Hepatocyte (in vitro differentiated cells): ENCODE data around the gene C6orf89. TPM values are rescaled to one million over a fixed set of nuclear protein-coding genes. Genes with fewer than 3 reads are reported as not detected.

Experiments used
- DNase-seq: peaks from one replicate; pipeline ENCODE4 v3.0.0-alpha.2; 2016; ENCODE audit warnings: low spot score
- H2AFZ ChIP-seq: fragments of 200-600 bp; sonication (generic); 2 replicates; pipeline ENCODE4 v1.6.0; 2016; ENCODE audit warnings: antibody characterized with exemption, mild to moderate bottlenecking
- H3K27ac ChIP-seq: fragments of 200-600 bp; sonication (generic); 2 replicates; pipeline ENCODE4 v1.5.1; 2016; ENCODE audit warnings: mild to moderate bottlenecking
- H3K27me3 ChIP-seq: fragments of 200-600 bp; sonication (generic); 2 replicates; pipeline ENCODE4 v1.6.1; 2016
- H3K36me3 ChIP-seq: fragments of 200-600 bp; sonication (generic); replicated peaks from 2 replicates; pipeline ENCODE4 v1.5.1; 2016; ENCODE audit warnings: low read depth; ENCODE audit not compliant: insufficient read depth
- H3K4me1 ChIP-seq: fragments of 200-600 bp; sonication (generic); 2 replicates; pipeline ENCODE4 v1.5.1; 2016; ENCODE audit warnings: mild to moderate bottlenecking, moderate library complexity; ENCODE audit not compliant: insufficient read depth
- H3K4me2 ChIP-seq: fragments of 200-600 bp; sonication (generic); 2 replicates; pipeline ENCODE4 v1.6.0; 2016
- H3K4me3 ChIP-seq: fragments of 200-600 bp; sonication (generic); 2 replicates; pipeline ENCODE4 v1.5.1; 2016; ENCODE audit warnings: mild to moderate bottlenecking
- H3K79me2 ChIP-seq: fragments of 200-600 bp; sonication (generic); 2 replicates; pipeline ENCODE4 v1.6.0; 2017; ENCODE audit warnings: mild to moderate bottlenecking
- H3K9me2 ChIP-seq: fragments of 200-600 bp; sonication (generic); replicated peaks from 2 replicates; pipeline ENCODE4 v1.6.0; 2017; ENCODE audit warnings: mild to moderate bottlenecking; ENCODE audit not compliant: insufficient read depth
- H3K9me3 ChIP-seq: fragments of 200-600 bp; sonication (generic); 2 replicates; pipeline ENCODE4 v1.5.1; 2016; ENCODE audit warnings: low read depth, mild to moderate bottlenecking
- H4K20me1 ChIP-seq: fragments of 200-600 bp; sonication (generic); 2 replicates; pipeline ENCODE4 v1.6.0; 2016; ENCODE audit warnings: mild to moderate bottlenecking; ENCODE audit not compliant: insufficient read depth, poor library complexity, severe bottlenecking
- CTCF ChIP-seq: fragments of 200-600 bp; sonication (generic); IDR thresholded peaks from 2 replicates; pipeline ENCODE4 v1.5.1; 2016; ENCODE audit warnings: antibody characterized with exemption, mild to moderate bottlenecking; ENCODE audit not compliant: poor library complexity
- EZH2 ChIP-seq: fragments of 200-600 bp; sonication (generic); IDR thresholded peaks from 2 replicates; pipeline ENCODE4 v1.6.1; 2016; ENCODE audit warnings: antibody characterized with exemption, mild to moderate bottlenecking, borderline replicate concordance
- EZH2phosphoT487 ChIP-seq: fragments of 200-600 bp; sonication (generic); IDR thresholded peaks from one replicate; pipeline ENCODE4 v1.6.1; 2018; ENCODE audit warnings: antibody characterized with exemption, mild to moderate bottlenecking, low read depth, moderate library complexity; ENCODE audit not compliant: unreplicated experiment, severe bottlenecking
- WGBS: methylation state at CpG from one replicate; pipeline ENCODE4 v1.1.6; 2016; ENCODE audit warnings: low lambda C conversion rate; ENCODE audit errors: missing lambda C conversion rate; 5-methylcytosine and 5-hydroxymethylcytosine counted together
- polyA plus RNA-seq: library from polyadenylated mRNA; unstranded; fragments of >200 nt; fragmentation: Nextera tagmentation; extraction: Ambion mirVana; gene quantifications from 2 replicates; pipeline ENCODE4 v1.2.1, GENCODE V29; 2016
- total RNA-seq: library from RNA; depleted of rRNA; stranded (reverse); fragments of >200 nt; gene quantifications from 2 replicates; pipeline ENCODE4 v1.2.3, GENCODE V29; 2014

The C6orf89 gene
- total and polyA plus RNA-seq, 2 experiments from 2014 or later: 39.6 to 45.2 TPM

GRCh38 chr6:36970892-36971842 lies 85.4 kb downstream of the C6orf89 start:
- H3K27ac ChIP-seq: no peak overlapping the region
- H3K4me2 ChIP-seq: no peak overlapping the region
- no peaks in the 10 kb centered on the region for H3K27me3 ChIP-seq
- no peak overlapping the region for H3K4me3 ChIP-seq
- DNase-seq: no peak
- H3K79me2 ChIP-seq: no peaks in the 10 kb centered on the region
- no peak for TF ChIP-seq CTCF
- no peak for TF ChIP-seq EZH2
- TF ChIP-seq EZH2phosphoT487: no peak
- 86% methylated on average over 17 of the region's 17 CpGs for WGBS
- no peaks in the 10 kb centered on the region for H3K9me2 ChIP-seq
- no peak overlapping the region for H2AFZ ChIP-seq
- no peaks in the 10 kb centered on the region for H3K9me3 ChIP-seq
- peaks cover 7% of the 10 kb centered on the region for H3K36me3 ChIP-seq
- no peaks in the 10 kb centered on the region for H3K4me1 ChIP-seq
- no peaks in the 10 kb centered on the region for H4K20me1 ChIP-seq

DNA sequence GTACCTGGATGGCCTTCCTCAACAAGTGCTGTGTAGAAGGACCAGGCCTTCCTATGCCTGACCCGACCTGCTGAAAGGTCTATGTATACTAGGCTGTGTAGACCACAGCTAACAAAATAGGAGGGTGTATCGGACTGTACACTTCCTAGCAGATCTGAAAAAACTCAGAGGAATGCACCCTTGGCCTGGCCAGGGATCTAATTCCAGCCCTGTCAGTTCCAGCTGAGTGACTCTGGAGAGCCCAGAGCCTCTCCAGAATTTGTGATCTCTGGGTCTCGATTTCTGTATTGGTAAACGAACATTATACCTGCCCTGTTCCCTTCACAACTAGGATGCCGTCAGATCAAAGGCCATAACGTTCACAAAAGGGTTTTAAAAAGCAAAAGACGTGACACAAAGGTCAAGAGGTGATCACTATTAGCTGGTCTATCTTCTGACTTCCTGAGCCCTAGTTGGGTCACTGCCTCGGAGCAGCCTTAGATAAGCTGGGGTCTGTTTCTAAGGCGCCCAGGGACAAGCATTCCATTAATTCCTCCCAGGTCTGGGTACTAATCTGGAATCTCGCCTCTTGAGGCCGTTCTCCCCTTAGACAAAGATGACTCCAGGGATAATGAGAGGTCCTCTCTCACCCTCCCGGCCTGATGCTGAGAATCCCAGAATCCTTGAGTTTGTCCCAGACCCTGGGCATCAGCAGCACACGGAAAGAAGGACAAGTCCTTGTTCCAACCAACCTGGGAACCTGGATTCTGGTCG lies 86.3 kb downstream of the C6orf89 start:
- H3K4me1 ChIP-seq: no peaks in the 10 kb centered on the region
- no peak overlapping the region for H3K4me2 ChIP-seq
- H4K20me1 ChIP-seq: no peaks in the 10 kb centered on the region
- H3K9me2 ChIP-seq: no peaks in the 10 kb centered on the region
- TF ChIP-seq EZH2phosphoT487 (no peak), EZH2 (no peak), CTCF (no peak)
- no peak for DNase-seq
- no peaks in the 10 kb centered on the region for H3K9me3 ChIP-seq
- WGBS: 59% methylated on average over 14 of the region's 14 CpGs
- H3K27ac ChIP-seq: no peak overlapping the region
- no peaks in the 10 kb centered on the region for H3K27me3 ChIP-seq
- H3K4me3 ChIP-seq: no peak overlapping the region
- H3K79me2 ChIP-seq: no peaks in the 10 kb centered on the region
- H2AFZ ChIP-seq: no peak overlapping the region
- peaks cover 7% of the 10 kb centered on the region for H3K36me3 ChIP-seq

DNA sequence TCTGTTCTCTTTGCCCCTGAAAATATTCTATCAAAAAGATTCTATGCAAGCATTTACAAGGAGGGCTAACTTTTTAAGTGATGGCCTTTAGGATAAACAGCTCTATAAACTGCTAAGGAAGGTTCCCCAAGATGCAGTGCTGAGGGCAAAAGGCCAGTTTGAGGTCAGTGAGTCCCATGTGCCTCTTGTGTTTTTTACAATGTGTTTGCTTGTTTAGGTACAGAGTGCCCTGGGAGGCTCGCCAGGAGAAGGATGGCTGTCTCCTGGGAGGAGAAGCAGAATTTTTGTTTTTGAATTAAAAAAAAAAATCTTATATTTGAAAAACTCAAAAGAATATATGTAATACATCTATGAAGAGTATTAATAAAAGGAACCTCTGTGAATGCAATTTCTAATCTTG lies 87.4 kb downstream of the C6orf89 start:
- H4K20me1 ChIP-seq: no peaks in the 10 kb centered on the region
- 95% methylated on average over 1 of the region's 1 CpG for WGBS
- no peaks in the 10 kb centered on the region for H3K9me3 ChIP-seq
- H3K79me2 ChIP-seq: no peaks in the 10 kb centered on the region
- TF ChIP-seq EZH2 (no peak), CTCF (no peak)
- DNase-seq: no peak
- H3K36me3 ChIP-seq: peaks cover 7% of the 10 kb centered on the region
- H3K4me2 ChIP-seq: no peak overlapping the region
- H2AFZ ChIP-seq: no peak overlapping the region
- H3K27me3 ChIP-seq: no peaks in the 10 kb centered on the region
- H3K9me2 ChIP-seq: no peaks in the 10 kb centered on the region
- no peak overlapping the region for H3K4me3 ChIP-seq
- H3K4me1 ChIP-seq: no peaks in the 10 kb centered on the region
- H3K27ac ChIP-seq: no peak overlapping the region
